K562 (cell line): ENCODE measurements around the gene NEU1. TPM values are rescaled to one million over a fixed set of nuclear protein-coding genes. Genes with fewer than 3 reads are reported as not detected.

Source experiments
- DACH1 ChIP-seq: fragments of 450-650 bp; IDR thresholded peaks from 2 replicates; pipeline ENCODE4 v1.6.1; 2018; ENCODE audit not compliant: partially characterized antibody
- E2F1 ChIP-seq: sonication (generic); formaldehyde crosslinking; IDR thresholded peaks from 2 replicates; pipeline ENCODE4 v1.8.1; 2023; ENCODE audit warnings: mild to moderate bottlenecking, missing genetic modification reagents, moderate library complexity
- MXI1 ChIP-seq: IDR thresholded peaks from 2 replicates; pipeline ENCODE4 v1.6.1; 2011; ENCODE audit warnings: low read depth, mild to moderate bottlenecking, improper control_type of control experiment, low read length
- PML ChIP-seq: IDR thresholded peaks from 2 replicates; pipeline ENCODE4 v1.6.1; 2012; ENCODE audit warnings: low read length, inconsistent platforms
- SMARCA4 ChIP-seq: fragments of 450-650 bp; IDR thresholded peaks from 2 replicates; pipeline ENCODE4 v1.6.1; 2016
- TFAM ChIP-seq: fragments of 250-450 bp; sonication (Bioruptor Pico); conservative IDR thresholded peaks from 2 replicates; pipeline ENCODE4 v1.5.0; 2021; ENCODE audit warnings: mild to moderate bottlenecking, moderate library complexity
- ZNF561 ChIP-seq: fragments of 450-650 bp; formaldehyde crosslinking; conservative IDR thresholded peaks from 2 replicates; pipeline ENCODE4 v1.4.0; 2020; ENCODE audit warnings: mild to moderate bottlenecking, moderate library complexity
- ZNF717 ChIP-seq: fragments of 250-450 bp; sonication (Bioruptor Pico); IDR thresholded peaks from 2 replicates; pipeline ENCODE4 v1.5.0; 2021
- ZNF75A ChIP-seq: fragments of 450-650 bp; formaldehyde crosslinking; IDR thresholded peaks from 2 replicates; pipeline ENCODE4 v1.4.0; 2020; ENCODE audit warnings: mild to moderate bottlenecking
- ZNF79 ChIP-seq: fragments of 250-450 bp; sonication (Bioruptor Pico); IDR thresholded peaks from 2 replicates; pipeline ENCODE4 v1.4.0; 2020; ENCODE audit warnings: low read depth, mild to moderate bottlenecking, moderate library complexity
- polyA plus RNA-seq, 8 experiments: library from polyadenylated mRNA; depleted of rRNA in 4 of 8; stranded (reverse) in 5 of 8; unstranded in 3 of 8; fragments of >200 nt; fragmentation: Nextera tagmentation in 2 of 8; fragmentation: Illumina TruSeq in 1 of 8; extraction: Ambion mirVana in 2 of 8; extraction: Trizol in 1 of 8; gene quantifications; 2 replicates each; pipeline versions ENCODE4 v1.2.1 to v1.2.3, GENCODE V29; 2011 to 2014; ENCODE audit warnings: inconsistent platforms in 1 of 8, missing spikeins in 1 of 8
- total RNA-seq, 7 experiments: library from RNA; depleted of rRNA in 6 of 7; stranded (reverse); fragments of >200 nt in 6 of 7; fragmentation: Illumina TruSeq in 2 of 7; extraction: Trizol in 2 of 7; gene quantifications; 2 replicates each; pipeline versions ENCODE4 v1.2.1 to v1.2.3, GENCODE V29; 2011 to 2021; ENCODE audit warnings: low replicate concordance in 1 of 7
- TF ChIP-seq, protein P1 (sequence below), 2 experiments: fragments of 200-800 bp in 1 of 2; sonication (Bioruptor generic) in 1 of 2; sonication (generic) in 1 of 2; formaldehyde crosslinking in 1 of 2; IDR thresholded peaks in 1 of 2; conservative IDR thresholded peaks in 1 of 2; 2 replicates each; pipeline versions ENCODE4 v1.5.0 to v1.6.1; 2016 to 2020; ENCODE audit warnings: missing compliant biosample characterization in 1 of 2, missing genetic modification characterization in 1 of 2, missing genetic modification reagents in 1 of 2

The NEU1 gene
- total and polyA plus RNA-seq, 9 of the 15 experiments (the other 6 are each of a cell fraction or from before 2014, with no cell fraction given): 14.8 to 67.8 (median 51.0) TPM

DNA sequence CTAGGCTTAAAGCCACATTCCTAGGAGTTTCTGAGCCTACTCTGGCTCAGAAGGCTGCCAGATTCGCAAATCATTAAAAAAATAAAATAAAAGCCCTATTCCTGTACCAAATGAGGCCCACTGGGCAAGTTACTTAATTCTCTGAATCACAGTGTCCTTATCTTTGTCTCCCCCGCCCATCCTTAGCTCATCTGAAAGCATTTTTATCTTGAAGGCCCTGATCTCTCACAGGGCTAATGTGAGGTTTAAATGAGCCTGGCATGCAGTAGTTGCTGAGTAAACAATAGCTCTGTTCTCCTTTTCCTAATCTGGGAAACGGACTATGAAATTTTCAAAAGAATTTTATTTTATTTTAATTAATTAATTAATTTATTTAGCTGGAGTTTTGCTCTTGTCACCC, 41.3 kb upstream of the NEU1 start (continued):
- TF ChIP-seq E2F1 (no peak), ZNF717 (CRISPR knock-in tag) (no peak), TFAM (CRISPR knock-in tag) (no peak), ZNF561 (CRISPR knock-in tag) (no peak), MXI1 (no peak), PML (no peak), ZNF75A (CRISPR knock-in tag) (no peak), ZNF79 (CRISPR knock-in tag) (no peak), SMARCA4 (peak; percentile 66; the same call in 1 of the 2 replicates), DACH1 (no peak)
- TF ChIP-seq, protein P1, sequence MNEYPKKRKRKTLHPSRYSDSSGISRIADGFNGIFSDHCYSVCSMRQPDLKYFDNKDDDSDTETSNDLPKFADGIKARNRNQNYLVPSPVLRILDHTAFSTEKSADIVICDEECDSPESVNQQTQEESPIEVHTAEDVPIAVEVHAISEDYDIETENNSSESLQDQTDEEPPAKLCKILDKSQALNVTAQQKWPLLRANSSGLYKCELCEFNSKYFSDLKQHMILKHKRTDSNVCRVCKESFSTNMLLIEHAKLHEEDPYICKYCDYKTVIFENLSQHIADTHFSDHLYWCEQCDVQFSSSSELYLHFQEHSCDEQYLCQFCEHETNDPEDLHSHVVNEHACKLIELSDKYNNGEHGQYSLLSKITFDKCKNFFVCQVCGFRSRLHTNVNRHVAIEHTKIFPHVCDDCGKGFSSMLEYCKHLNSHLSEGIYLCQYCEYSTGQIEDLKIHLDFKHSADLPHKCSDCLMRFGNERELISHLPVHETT (CRISPR knock-in tag; conservative IDR thresholded peaks at IDR 0.05 in 1 of 2, IDR thresholded peaks at IDR 0.05 in 1 of 2): 0 out of 4 replicates have a peak, but pooled peaks of 1 of the 2 experiments have one; percentile 28
